HG03066 (cell line): ENCODE results near the gene MASP1.

Source experiments
- ATAC-seq: cut with Tn5 transposase; IDR thresholded peaks from one replicate; pipeline ENCODE4 v1.9.1; 2021; ENCODE audit warnings: low read depth; ENCODE audit not compliant: unreplicated experiment

MASP1 gene

GRCh38 chr3:187193181-187193580, 98.4 kb downstream of the MASP1 start:
- no peak for ATAC-seq

GRCh38 chr3:187191271-187191670, 100.3 kb downstream of the MASP1 start:
- ATAC-seq, result no peak

GRCh38 chr3:187188931-187189330, 102.6 kb downstream of the MASP1 start:
- ATAC-seq, result no peak

- ATAC-seq, result no peak
These were observed 104.6 kb downstream of the MASP1 start for GRCh38 chr3:187186801-187187421.

GRCh38 chr3:187186375-187186774, 105.2 kb downstream of the MASP1 start:
- ATAC-seq, result no peak

GRCh38 chr3:187185759-187186158, 105.8 kb downstream of the MASP1 start:
- ATAC-seq, result no peak
